SW 1271 (cell line): ENCODE data around the gene N4BP3.
"Not testable (repeated sequence)": the region's sequence is repeated elsewhere in the genome, so short reads cannot be mapped to it uniquely, and the experiment has no call there.

Source experiments
- DNase-seq, 2 experiments: peaks; one replicate each; lab custom pipeline; 2025; lab: John Stamatoyannopoulos, UW

N4BP3 gene

GRCh38 chr5:178122346-178122745 lies 9.0 kb downstream of the N4BP3 start:
- no peak for DNase-seq

GRCh38 chr5:178123094-178123965 lies 10.0 kb downstream of the N4BP3 start:
- DNase-seq: no peak

- DNase-seq: no peak
Measured at GRCh38 chr5:178123966-178124925, 10.9 kb downstream of the N4BP3 start.

GRCh38 chr5:178125253-178125906 lies 12.0 kb downstream of the N4BP3 start:
- no peak for DNase-seq

GRCh38 chr5:178126556-178126955 lies 13.2 kb downstream of the N4BP3 start:
- DNase-seq: no peak

GRCh38 chr5:178127300-178128009 lies 14.1 kb downstream of the N4BP3 start:
- DNase-seq: not testable (repeated sequence)

- DNase-seq: no peak
Measured at GRCh38 chr5:178129296-178129695, 16.0 kb downstream of the N4BP3 start.

GRCh38 chr5:178130234-178130575 lies 16.9 kb downstream of the N4BP3 start:
- DNase-seq: not testable (repeated sequence)

GRCh38 chr5:178130576-178131445 lies 17.5 kb downstream of the N4BP3 start, which contains the start of gene RMND5B:
RMND5B (plus strand) TSS chr5:178131014; CDS start chr5:178138120, 7,106 bp downstream.
- peak; percentile 41 to 80 for DNase-seq

- DNase-seq: no peak
Measured at GRCh38 chr5:178131446-178131996, 18.2 kb downstream of the N4BP3 start.

- no peak for DNase-seq
Measured at GRCh38 chr5:178136990-178137389, 23.7 kb downstream of the N4BP3 start.

- DNase-seq: no peak
Measured at GRCh38 chr5:178137991-178138390, 24.7 kb downstream of the N4BP3 start.

- DNase-seq: no peak
Measured at GRCh38 chr5:178141550-178141949, 28.2 kb downstream of the N4BP3 start.

- DNase-seq: no peak
Measured at GRCh38 chr5:178142642-178143041, 29.3 kb downstream of the N4BP3 start.

GRCh38 chr5:178143246-178143645 lies 29.9 kb downstream of the N4BP3 start:
- DNase-seq: no peak

- DNase-seq: no peak
Measured at GRCh38 chr5:178143901-178144300, 30.6 kb downstream of the N4BP3 start.

GRCh38 chr5:178145965-178146820 lies 32.9 kb downstream of the N4BP3 start:
- DNase-seq: peak in 1 of 2 experiments; percentile 48

- no peak for DNase-seq
Measured at GRCh38 chr5:178147406-178147805, 34.1 kb downstream of the N4BP3 start.
